NCI-H446 (cell line): Measurements from ENCODE around the gene UGT1A1.
"Not testable (repeated sequence)": the region's sequence is repeated elsewhere in the genome, so short reads cannot be mapped to it uniquely, and the experiment has no call there.

ENCODE experiments used
- DNase-seq, 2 experiments: peaks; one replicate each; lab custom pipeline; 2025; lab: John Stamatoyannopoulos, UW

UGT1A1 gene

DNA sequence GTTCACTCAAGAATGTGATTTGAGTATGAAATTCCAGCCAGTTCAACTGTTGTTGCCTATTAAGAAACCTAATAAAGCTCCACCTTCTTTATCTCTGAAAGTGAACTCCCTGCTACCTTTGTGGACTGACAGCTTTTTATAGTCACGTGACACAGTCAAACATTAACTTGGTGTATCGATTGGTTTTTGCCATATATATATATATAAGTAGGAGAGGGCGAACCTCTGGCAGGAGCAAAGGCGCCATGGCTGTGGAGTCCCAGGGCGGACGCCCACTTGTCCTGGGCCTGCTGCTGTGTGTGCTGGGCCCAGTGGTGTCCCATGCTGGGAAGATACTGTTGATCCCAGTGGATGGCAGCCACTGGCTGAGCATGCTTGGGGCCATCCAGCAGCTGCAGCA, at the start of gene UGT1A1:
UGT1A1 (plus strand) TSS at position 228 of the 400 bp plus-strand sequence; CDS start at position 246, 18 bp downstream.
- DNase-seq = no peak

DNA sequence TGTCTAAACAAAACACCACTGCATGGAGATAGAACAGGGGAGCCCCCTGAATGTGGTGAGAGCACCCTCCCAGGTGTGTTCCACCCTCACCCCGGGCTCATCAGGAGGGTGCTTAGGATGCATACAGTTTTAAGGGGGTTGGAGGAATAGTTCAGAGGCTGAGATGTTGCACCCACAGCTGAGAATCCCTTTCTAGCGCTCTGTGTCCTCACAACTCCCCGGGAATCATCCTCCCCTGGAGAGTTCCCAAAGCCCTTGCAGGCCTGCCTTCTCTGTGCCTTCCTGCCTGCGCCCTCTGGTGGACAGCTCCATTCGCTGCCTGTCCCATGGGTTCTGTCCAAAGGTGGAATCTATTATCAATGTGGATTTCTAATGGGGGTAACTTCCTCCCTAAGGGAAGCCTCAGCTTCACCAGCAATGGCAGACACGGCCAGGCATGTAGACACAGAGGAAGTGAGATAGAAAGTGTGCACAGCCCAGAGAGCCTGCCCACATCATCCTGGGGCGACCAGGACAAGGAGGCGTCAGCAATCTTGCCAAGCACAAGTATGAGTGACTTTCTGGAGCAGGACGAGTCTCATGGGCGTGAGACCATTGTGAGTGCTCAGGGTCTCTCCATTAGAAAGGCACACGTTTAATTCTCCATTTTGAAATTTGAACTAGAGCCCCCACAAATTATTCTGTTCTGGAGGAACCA, 48.6 kb upstream of the UGT1A1 start:
- peak; percentile 17 to 69 for DNase-seq

DNA sequence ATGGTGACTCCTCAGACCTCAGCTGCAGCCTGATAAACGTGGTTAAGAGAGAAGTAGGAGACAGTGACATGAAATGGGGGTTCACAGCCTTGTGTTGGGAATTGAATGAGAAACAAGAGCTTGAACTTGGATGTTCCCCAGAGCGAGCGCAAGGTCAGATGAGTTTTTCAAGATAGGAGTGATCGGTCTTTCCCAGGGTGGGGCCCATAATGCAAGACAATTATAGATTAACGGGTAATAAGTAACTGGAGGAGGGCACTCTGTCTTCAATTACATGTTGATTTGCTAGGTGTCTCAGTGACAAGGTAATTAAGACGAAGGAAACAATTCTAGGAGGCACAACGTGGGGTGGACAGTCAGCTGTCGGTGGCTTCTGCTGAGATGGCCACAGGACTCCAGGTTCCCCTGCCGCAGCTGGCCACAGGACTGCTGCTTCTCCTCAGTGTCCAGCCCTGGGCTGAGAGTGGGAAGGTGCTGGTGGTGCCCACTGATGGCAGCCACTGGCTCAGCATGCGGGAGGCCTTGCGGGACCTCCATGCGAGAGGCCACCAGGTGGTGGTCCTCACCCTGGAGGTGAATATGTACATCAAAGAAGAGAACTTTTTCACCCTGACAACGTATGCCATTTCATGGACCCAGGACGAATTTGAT, 47.3 kb upstream of the UGT1A1 start, which contains the start of gene UGT1A5:
UGT1A5 (plus strand) TSS at position 297 of the 651 bp plus-strand sequence; CDS start at position 382, 85 bp downstream.
- DNase-seq = no peak

DNA sequence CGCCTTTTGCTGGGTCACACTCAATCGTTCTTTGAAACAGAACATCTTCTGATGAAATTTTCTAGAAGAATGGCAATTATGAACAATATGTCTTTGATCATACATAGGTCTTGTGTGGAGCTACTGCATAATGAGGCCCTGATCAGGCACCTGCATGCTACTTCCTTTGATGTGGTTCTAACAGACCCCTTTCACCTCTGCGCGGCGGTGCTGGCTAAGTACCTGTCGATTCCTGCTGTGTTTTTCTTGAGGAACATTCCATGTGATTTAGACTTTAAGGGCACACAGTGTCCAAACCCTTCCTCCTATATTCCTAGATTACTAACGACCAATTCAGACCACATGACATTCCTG, 46.8 kb upstream of the UGT1A1 start:
- no peak for DNase-seq

DNA sequence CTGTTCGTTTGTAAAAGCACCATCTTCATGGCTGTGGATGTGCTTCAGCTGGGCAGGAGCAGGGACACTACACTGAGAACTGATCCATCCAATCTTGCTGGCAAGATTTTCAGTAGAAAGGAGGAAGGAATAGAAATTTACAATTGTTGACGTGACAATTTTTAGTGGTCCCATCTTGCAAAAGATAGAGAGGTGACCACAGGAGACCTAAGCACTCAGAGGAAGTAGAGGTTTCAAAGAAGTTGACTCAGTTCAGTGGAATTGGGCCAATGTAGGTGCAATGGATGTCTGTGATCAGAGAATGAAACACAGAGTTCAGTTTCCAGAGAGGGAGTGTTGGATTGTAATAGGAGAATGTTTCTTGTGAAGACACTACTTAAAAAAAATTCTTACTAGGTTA, 45.9 kb upstream of the UGT1A1 start:
- DNase-seq = no peak

DNA sequence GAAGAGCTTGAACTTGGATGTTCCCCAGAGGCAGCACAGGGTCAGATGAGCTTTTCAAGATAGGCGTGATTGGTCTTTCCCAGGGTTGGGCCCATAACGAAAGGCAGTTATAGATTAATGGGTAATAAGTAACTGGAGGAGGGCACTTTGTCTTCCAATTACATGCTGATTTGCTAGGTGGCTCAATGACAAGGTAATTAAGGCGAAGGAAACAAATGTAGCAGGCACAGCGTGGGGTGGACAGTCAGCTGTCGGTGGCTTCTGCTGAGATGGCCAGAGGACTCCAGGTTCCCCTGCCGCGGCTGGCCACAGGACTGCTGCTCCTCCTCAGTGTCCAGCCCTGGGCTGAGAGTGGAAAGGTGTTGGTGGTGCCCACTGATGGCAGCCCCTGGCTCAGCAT, 41.5 kb upstream of the UGT1A1 start, which contains the start of gene UGT1A4:
UGT1A4 (plus strand) TSS at position 185 of the 400 bp plus-strand sequence; CDS start at position 270, 85 bp downstream.
- DNase-seq = no peak

DNA sequence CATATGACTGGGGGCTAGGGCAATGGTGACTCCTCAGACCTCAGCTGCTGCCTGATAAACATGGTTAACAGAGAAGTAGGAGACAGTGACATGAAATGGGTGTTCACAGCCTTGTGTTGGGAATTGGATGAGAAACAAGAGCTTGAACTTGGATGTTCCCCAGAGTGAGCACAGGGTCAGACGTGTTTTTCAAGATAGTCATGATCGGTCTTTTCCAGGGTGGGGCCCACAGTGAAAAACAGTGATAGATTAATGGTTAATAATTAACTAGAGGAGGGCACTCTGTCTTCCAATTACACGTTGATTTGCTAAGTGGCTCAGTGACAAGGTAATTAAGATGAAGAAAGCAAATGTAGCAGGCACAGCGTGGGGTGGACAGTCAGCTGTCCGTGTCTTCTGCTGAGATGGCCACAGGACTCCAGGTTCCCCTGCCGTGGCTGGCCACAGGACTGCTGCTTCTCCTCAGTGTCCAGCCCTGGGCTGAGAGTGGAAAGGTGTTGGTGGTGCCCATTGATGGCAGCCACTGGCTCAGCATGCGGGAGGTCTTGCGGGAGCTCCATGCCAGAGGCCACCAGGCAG, 31.3 kb upstream of the UGT1A1 start, which contains the start of gene UGT1A3:
UGT1A3 (plus strand) TSS at position 320 of the 579 bp plus-strand sequence; CDS start at position 405, 85 bp downstream.
- DNase-seq = no peak

DNA sequence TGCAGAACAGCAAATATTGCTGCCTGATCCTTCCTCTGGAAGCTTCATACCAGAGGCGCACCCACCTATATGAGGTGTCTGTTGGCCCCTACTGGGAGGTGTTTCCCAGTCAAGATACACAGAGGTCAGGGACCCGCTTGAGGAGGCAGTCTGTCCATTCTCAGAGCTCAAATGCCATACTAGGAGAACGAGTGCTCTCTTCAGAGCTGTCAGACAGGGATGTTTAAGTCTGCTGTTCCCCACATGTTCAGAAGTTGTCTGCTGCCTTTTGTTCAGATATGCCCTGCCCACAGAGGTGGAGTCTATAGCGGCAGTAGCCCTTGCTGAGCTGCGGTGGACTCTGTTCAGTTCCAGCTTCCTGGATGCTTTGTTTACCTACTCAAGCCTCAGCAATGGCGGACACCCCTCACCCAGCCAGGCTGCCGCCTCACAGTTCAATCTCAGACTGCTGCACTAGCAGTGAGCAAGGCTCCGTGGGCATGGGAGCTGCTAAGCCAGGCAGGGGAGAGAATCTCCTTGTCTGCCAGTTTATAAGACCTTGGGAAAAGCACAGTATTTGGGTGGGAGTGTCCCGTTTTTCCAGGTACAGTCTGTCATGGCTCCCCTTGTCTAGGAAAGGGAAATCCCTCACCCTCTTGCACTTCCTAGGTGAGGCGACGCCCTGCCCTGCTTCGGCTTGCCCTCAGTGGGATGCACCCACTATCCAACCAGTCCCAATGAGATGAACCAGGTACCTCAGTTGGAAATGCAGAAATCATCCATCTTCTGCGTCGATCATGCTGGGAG, 23.0 kb upstream of the UGT1A1 start:
- DNase-seq = not testable (repeated sequence)

DNA sequence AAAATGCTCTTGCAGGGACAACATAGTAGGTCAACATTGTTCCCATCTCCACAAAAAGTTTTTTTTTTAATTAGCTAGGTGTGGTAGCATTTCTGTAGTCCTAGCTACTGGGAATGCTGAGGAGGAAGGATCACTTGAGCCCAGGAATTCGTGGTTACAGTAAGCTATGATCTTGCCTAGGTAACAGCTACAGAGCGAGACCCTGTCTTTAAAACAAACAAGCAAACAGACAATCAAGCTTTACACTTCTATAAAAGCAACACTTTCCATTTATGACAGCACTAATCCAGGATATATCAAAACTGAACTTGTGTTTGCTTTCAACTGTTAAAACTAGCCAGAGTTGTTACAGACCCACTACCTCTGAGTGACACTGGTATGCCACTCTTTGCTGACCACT, 19.2 kb upstream of the UGT1A1 start:
- no peak for DNase-seq

DNA sequence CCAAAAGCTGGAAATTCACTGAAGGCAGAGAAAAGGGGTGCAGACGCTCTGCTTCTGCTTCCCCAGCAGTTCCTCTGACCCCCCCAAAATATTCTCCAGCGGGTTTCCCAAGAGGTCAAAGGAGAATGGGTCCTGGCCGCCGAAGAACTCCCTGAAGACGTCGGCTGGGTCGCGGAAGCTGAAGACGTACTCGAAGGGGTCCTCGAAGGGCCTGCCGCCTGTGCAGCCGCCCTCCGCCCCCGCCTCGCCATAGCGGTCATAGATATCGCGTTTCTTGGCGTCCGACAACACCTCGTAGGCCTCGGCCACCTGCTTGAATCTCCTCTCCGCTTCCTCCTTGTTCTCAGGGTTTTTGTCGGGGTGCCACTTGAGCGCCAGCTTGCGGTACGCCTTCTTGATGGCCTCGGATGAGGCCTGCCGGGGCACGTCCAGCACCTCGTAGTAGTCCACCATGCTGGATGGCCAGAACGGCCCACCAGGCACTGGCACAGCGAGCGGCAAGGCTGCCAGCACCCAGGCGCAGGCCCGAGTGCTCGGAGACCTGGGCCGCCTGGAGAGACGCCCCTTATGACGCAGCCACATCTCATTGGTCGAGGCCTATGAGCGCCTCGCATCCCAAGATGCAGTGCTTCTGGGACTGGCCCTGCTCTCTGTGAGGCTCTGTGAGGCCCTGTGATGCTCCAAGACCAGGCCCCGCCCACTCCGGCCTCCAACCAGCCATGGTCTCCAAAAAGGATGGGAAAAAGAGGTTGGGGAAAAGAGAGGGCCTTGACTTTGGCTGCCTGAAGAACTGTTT, 16.4 kb upstream of the UGT1A1 start:
- DNase-seq = no peak

DNA sequence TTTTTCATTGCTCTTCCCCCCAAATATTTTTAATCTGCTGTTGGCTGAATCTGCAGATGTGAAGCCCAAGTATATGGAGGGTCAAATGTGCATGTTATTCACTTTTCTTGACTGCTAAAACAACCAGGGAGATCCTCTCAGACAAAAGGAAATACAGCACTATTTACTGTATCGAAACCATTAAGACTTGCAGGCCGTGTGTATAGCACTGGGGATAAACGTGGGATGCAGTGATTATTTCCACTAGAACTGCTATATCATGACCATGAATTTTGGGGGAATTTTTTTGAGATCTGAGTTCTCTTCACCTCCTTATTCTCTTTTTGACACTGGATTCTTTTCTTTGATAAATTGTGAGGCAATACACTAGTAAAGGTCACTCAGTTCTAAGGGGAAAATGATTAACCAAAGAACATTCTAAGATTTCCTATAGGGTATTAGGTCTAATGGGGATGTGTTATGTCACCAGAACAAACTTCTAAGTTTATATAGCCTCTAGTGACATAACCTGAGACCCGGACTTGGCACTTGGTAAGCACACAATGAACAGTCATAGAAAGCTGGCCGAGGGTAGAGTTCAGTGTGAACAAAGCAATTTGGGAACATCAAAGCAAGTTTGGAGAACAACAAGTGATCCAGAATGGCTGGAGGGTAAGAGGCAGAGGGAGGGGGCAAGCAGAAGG, 14.9 kb upstream of the UGT1A1 start:
- no peak for DNase-seq

DNA sequence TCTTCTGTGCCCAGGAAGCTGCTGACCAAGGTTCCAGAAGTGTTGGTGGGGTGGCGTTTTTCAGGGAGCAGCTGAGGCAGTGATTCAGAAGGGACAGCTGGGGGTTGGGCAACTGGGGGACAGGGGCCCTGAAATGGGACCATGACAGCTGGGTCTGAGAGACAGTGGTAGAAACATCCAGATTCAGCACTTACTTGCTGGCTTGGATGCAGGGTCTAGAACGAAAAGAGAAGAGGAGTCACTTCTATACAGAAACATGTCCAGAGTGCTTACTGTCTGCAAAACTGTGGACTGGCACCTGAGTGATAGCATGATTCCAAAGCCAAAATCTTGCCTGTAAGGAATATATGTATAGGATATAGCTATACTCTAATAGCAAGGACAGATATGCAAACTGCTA, 14.2 kb upstream of the UGT1A1 start:
- not testable (repeated sequence) for DNase-seq

DNA sequence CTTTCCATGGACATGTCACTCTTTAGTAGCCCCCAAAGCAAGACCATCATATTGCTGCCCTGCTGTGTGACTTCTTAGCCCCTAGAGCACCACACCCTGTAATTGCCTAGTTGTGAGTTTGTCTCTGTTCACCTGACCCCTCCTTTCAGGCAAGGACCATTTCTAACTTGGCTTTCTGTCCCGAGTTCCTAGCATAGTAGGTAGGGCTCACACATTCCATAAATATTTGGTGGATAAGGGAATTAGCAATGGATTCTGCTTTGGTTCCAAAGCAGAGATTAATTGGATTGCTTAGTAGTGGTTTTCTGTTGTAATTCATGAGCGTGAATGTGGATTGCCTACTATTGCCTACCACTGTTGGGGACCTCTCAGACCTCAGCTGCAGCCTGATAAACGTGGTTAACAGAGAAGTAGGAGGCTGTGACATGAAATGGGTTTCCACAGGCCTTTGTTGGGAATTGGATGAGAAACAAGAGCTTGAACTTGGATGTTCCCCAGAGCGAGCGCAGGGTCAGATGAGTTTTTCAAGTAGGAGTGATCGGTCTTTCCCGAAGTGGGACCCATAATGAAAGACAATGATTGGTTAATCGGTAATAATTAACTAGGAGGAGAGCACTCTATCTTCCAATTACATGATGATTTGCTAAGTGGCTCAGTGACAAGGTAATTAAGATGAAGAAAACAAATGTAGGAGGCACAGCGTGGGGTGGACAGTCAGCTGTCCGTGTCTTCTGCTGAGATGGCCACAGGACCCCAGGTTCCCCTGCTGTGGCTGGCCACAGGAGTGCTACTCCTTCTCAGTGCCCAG, 13.4 kb upstream of the UGT1A1 start:
- no peak for DNase-seq

DNA sequence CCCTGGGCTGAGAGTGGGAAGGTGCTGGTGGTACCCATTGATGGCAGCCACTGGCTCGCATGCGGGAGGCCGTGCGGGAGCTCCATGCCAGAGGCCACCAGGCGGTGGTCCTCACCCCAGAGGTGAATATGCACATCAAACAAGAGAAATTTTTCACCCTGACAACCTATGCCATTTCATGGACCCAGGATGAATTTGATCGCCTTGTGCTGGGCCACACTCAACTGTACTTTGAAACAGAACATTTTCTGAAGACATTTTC, 12.9 kb upstream of the UGT1A1 start:
- no peak for DNase-seq

DNA sequence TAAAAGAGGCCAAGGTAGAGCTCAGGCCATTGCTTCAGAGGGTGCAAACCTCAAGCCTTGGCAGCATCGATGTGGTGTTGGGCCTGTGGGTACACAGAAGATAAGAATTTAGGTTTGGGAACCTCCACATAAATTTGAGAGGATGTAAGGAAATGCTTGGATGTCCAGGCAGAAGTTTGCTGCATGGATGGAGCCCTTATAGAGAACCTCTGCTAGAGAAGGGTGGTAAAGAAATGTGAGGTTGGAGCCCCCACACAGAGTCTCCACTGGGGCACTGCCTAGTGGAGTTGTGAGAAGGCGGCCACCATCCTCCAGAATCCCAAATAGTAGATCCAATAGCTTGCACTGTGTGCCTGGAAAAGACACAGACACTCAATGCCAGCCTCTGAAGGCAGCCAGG, 9.4 kb upstream of the UGT1A1 start:
- not testable (repeated sequence) for DNase-seq

DNA sequence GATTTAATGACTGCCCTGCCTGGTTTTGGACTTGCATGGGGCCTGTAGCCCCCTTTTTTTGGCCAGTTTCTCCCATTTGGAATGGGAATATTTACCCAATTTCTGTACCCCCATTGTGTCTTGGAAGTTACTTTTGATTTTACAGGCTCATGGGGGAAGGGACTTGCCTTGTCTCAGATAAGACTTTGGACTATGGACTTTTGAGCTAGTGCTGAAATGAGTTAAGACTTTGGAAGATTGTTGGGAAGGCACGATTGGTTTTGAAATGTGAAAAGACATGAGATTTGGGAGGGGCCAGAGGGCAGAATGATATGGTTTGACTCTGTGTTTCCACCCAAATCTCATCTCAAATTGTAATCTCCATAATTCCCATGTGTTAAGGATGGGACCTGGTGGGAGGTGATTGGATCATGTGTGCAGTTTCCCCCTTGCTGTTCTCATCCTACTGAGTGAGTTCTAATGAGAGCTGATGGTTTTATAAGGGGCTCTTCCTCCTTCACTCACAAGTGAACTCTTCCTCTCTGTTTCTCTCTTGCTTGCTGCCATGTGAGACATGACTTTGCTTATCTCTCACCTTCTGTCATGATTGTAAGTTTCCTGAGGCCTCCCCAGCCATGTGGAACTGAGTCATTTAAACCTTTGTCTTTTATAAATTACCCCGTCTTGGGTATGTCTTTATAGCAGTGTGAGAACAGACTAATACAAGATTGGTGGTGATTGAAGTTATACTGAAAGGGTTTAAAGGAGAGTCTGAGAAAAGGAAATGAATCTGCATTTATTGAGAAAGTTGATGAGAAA, 8.7 kb upstream of the UGT1A1 start:
- not testable (repeated sequence) for DNase-seq

DNA sequence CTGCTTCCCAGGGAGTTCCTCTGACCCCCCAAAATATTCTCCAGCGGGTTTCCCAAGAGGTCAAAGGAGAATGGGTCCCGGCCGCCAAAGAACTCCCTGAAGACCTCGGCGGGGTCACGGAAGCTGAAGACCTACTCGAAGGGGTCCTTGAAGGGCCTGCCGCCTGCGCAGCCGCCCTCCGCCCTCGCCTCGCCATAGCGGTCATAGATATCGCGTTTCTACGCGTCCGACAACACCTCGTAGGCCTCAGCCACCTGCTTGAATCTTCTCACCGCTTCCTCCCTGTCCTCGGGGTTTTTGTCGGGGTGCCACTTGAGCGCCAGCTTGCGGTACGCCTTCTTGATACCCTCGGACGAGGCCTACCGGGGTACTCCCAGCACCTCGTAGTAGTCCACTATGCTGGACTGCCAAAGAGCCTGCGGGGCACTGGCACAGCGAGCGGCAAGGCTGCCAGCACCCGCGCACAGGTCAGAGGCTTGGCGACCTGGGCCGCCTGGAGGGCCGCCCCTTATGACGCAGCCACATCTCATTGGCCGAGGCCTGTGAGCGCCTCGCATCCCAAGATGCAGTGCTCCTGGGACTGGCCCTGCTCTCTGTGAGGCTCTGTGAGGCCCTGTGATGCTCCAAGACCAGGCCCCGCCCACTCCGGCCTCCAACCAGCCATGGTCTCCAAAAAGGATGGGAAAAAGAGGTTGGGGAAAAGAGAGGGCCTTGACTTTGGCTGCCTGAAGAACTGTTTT, 5.0 kb upstream of the UGT1A1 start:
- no peak for DNase-seq

DNA sequence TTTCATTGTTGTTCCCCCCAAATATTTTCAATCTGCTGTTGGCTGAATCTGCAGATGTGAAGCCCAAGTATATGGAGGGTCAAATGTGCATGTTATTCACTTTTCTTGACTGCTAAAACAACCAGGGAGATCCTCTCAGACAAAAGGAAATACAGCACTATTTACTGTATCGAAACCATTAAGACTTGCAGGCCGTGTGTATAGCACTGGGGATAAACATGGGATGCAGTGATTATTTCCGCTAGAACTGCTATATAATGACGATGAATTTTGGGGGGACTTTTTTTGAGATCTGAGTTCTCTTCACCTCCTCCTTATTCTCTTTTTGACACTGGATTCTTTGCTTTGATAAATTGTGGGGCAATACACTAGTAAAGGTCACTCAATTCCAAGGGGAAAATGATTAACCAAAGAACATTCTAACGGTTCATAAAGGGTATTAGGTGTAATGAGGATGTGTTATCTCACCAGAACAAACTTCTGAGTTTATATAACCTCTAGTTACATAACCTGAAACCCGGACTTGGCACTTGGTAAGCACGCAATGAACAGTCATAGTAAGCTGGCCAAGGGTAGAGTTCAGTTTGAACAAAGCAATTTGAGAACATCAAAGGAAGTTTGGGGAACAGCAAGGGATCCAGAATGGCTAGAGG, 3.5 kb upstream of the UGT1A1 start:
- no peak for DNase-seq
